Activated CD4-positive, alpha-beta T cell treated with anti-CD3 and anti-CD28 coated beads for 24 hours (primary cell): ENCODE results near the gene LRP3.
"Not testable (repeated sequence)": the region's sequence is repeated elsewhere in the genome, so short reads cannot be mapped to it uniquely, and the experiment has no call there.

Experiments
- DNase-seq, 2 donors: peaks; one replicate each; pipeline ENCODE4 v3.0.0-alpha.2; 2020; ENCODE audit warnings: low read depth in 2 of 2

Gene LRP3

DNA sequence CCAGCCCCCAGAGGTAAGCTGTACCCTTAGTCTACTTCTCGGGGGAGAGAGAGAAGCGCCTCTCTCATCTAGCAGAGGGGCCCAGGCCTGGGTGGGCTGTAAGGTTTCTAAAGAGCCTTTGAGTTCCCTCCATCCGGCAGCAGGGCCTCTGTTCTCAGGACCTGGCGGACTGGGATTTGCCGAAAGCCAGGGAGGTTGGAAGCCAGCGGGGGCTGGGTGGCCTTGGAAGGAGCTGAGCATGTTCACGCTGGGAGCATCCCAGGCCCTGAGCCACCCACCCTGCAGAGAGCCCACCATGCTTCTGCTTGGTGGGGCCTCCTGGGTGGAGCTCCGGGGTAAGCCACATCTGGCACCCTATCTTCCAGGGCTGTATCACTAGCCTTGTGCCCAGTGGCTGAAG is 23.8 kb downstream of the LRP3 start:
- DNase-seq, result no peak

DNA sequence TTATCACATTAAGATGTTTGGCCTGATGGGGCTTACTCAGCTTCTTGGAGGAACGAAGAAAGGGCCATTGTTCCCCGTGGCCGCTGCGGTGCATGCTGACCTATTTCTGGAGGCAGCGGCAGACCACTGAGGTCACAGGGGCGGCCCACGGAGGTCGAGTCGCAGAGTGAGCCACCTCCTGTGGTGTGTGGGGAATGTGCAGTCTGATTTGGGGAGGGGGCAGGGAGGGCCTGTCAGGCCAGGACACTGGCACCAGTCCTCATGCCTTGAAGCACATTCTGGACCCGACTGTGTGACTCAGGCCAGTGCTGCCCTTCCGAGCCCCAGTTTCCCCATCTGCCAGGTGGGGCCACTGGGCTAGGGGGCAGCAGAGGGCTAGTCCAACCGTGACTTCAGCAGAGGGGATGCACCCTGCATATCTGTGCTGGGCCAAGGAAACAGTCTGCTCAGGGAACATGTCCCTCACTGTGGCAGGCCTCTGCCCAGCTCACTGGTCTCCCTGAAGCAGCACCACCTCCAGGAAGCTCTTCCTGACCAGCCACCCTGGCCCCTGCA is 25.2 kb downstream of the LRP3 start:
- DNase-seq, result no peak

DNA sequence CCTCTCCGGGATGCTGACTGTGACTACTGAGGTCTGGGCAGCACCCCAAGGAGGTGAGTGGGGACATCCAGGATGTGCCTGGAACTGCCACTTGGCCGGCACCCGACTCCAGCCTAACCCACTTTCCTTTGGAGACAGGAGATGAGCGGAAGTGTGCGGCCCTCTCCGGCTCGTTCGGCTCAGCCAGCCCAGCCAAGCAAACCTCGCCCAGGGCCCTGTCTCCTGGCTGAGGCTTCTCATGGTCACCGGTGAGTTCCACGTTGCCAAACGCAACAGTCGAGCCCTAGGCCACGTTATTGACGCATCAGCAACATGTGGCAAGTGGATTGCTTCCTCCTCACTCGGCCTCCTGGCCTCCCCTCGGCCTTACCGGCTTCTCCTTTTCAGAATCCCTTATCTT is 26.0 kb downstream of the LRP3 start:
- DNase-seq, result no peak

DNA sequence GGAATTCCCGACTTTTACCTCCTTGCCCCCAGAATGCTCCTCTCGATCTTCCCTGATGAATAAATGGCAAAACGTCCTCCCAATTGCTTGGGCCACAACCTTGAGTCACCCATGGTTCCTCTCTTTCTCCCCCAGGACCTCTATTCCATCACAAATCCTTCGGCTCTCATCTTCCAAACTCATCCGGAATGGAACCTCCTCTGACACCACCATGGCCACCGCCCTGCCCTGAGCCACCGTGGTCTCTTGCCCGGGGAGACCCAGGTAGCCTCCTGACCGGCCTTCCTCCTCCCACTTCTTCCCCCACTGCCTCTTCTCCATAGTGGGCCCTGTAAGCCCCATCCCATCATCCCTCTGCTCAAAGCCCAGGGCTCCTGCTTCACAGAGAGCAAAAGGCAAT is 26.6 kb downstream of the LRP3 start:
- DNase-seq, result no peak

DNA sequence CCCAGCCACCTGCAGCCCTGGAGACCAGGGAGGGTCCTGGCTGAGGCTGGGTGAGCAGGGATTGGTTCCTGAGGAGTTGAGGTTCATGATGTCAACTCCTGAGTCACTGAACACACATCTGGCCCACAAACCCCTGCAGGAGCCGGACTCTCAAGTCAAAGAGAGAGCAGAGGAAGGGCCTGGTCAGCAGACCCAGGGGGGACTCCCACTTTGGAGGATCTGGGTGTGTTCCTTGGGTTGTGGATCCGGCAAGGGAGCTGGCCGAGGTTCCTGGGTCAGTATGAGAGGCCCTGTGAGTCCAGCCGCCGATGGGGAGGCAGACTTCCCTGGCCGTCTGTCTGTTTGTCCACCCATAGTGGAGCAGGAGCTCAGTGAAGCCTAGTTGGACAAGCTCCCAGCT is 27.5 kb downstream of the LRP3 start:
- DNase-seq, result no peak

DNA sequence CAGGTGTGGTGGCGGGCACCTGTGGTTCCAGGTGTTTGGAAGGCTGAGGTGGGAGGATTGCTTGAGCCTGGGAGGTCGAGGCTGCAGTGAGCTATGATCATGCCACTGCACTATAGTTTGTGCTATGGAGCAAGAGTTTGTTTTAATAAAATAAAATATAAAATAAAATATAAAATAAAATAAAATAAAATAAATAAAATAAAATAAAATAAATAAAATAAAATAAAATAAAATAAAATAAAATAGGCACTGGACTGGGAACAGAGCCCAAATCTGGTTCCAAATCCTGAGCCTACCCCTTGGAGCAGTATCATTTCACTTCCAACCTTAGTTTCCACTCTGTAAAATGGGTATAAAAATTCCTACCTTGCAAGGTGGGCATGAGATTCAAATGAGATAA is 28.1 kb downstream of the LRP3 start:
- not testable (repeated sequence) for DNase-seq

DNA sequence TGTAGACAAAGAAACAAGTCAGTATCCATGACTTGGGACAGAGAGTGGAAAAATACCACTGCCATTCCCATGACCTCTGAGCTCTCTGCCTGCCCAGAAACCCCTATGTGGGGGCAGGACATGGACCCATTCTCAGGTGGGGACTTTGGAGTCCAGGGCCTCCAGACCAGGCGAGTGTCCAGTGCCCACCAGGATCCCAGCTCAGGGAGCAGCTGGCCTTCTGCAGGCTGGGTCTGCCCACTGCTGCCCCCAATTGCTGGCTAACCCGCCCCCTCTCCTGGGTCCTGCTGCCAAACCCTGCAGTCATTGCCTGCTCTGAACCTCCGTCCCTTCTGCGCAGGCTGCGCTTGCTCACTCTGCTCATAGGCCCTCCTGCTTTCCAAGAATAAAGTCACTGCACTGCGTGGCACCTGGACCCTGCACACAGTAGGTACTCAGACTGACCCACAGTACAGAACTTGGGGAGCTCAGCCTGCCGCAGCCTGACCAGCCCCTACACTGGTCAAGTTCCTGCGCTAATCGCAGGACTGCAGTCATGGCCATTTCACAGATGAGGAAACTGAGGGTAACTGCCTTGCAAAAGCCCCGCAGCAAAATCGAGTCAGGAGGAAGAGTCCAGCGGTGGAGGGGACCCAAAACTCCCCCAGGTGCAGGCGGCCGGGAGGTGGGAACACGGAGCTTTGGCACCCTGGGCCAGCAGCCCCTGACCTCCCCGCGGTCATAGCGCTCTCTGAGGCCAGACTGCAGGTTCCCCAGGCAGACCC is 30.7 kb downstream of the LRP3 start:
- no peak for DNase-seq

DNA sequence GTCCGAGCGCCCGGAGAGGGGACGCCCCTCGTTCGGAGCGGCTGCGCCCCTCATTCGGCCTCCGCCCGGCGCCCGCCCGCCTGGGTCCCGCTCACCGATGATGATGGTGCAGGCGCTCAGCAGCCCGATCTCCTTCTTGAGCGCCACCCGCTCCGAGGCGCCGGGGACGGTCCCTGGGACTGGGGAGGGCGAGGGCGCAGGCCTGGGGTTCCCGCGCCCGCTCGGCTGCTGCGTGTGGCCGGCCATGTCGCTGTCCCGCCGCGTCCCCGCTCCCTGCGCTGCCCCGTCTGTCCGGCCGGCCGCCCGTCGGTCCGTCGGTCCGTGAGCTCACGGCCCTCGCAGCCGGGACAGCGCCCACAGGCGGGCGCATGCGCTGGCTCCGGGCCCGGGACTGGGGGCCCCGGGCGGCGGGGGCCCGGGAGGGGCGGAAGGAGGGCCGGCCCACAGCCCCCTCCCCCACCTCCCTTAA is 31.4 kb downstream of the LRP3 start, which contains the start of gene SLC7A10:
Gene SLC7A10, minus strand, starts transcription at position 393 of the 469 bp plus-strand sequence. Its CDS starts 147 bp downstream, at position 246.
- no peak for DNase-seq

DNA sequence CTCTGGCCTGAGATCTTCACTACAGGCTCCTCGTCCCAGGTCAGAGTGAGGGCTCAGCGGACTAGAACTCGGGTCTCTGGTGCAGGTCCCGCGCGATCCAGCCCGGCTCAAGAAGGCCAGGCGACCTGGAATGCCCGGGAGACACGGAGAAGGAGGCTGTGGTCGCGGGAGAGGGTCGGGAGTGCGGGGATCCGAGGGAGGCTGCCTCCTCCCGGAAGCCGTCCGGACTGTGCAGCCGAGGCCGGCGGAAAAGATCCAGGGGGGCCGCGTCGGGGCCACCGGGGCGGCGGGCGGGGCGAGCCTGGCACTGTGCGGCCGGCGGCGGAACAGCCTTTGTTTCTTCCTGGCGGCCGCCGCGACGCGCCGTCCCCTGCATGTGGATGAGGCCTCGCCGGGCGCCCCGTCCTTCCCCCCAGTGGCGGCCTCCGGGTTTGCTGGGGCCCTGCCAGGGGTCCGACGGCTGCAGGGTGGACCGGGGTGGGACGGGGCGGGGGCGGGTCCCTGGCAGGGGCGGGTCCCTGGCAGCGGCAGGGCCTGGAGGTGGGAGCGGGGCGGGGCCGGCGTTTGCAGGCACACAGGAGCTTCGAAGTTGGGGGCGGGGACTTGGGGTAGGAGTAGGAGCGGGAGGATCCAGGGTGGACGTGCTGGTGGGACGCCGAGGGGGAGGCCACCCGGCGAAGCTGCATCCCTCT is 32.6 kb downstream of the LRP3 start:
- DNase-seq, result peak in 1 of 2 donors; percentile 22

DNA sequence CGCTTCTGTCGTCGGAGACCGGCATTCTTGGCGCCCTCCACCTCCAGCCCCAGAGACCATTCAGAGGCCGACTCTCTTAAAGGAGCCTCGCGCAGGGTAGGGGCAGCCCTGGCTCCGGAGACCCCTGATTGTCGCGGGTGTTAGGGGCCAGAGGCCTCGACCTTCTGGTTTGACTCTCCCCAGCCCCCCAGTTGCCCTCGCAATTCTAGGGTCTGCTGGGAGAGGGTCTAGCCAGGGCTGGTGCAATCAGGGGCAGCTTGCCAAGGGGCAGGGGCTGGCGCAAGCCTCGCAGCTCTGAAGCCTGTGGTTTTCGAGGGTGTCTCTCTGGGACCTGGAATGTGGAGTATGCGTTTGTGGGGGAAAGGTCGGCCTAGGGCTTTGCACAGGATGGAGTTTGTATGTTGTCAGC is 33.1 kb downstream of the LRP3 start:
- DNase-seq, result no peak

DNA sequence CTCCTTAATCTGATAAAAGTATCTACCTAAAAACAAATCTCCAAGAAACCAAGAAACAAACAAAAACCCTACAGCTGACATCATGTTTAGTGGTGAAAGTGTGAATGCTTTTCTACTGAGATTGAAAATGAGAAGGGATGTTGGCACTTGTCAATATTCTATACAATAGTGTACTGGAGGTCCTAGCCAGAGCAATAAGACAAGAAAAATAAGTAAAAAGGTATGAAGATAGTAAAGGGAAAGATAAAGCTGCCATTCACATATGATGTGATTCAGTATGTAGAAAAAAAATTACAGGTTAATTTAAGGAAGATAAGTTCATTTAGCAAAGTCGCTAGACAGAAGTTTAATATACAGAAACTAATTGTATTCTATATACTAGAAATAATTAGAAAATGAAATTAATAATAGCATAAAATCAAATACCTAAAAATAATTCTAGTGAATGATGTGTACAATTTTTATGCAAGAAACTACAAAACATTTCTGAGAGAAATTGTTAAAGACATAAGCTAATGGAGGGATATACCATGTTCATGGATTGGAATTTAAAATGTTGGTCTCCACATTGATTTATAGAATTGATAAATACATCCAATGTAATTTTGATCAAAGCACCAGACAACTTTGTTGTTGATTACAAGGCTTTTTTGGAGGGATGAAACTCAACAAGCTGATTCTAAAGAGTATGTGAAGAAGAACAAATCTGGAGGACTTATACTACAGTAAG is 33.9 kb downstream of the LRP3 start:
- no peak for DNase-seq

DNA sequence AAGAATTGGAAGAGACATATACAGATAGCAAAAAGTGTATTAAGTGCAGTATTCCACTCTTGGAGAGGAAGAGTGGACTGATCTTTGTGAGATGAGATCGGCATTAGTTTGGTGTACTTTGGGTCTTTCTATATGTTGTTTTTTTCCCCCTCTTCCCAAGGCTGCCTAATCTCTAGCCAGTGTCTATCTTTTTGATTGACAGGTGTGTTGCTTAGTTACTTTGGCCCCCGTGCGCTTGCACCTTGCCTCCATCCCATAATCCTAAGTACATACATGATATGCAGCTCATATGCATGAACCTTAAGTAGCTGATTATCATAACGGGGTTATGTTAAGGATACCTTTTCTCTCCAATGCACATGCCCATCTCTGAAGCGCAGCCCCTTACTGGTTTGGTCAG is 35.8 kb downstream of the LRP3 start:
- DNase-seq, result no peak

DNA sequence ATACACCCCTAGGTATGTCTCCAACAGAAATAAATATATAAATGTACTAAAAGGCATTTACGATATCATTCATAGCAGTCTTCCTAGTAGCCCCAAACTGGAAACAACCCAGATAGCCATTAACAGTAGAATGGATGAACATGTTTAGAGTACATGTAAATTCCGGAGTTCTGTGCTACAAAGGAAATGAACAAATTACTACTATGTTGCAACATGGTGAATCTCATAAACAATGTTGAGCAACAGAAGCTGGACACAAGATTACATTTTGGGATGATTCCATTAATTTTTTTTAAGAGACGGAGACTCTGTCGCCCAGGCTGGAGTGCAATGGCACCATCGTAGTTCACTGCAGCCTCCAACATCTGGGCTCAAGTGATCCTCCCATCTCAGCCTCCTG is 37.4 kb downstream of the LRP3 start:
- DNase-seq, result no peak

DNA sequence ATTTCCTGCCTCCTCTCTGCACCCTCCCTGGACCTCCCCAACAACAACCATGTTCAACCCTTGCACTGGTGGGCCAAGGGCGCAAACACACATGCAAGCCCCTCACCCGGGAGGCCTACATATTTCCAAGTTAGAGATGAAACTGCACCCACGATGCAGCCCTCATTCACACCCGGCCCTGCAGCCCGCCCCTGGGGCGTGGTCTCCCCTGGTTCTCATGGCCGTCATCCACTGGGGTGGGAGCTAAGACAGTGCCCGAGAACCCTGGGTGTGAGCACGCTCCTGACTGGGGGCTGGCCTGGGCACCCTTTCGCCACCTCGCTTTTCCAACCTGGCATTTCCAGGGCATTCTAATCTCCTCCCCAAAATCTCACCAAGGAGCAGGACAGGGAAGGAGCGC is 38.5 kb downstream of the LRP3 start:
- DNase-seq, result no peak

DNA sequence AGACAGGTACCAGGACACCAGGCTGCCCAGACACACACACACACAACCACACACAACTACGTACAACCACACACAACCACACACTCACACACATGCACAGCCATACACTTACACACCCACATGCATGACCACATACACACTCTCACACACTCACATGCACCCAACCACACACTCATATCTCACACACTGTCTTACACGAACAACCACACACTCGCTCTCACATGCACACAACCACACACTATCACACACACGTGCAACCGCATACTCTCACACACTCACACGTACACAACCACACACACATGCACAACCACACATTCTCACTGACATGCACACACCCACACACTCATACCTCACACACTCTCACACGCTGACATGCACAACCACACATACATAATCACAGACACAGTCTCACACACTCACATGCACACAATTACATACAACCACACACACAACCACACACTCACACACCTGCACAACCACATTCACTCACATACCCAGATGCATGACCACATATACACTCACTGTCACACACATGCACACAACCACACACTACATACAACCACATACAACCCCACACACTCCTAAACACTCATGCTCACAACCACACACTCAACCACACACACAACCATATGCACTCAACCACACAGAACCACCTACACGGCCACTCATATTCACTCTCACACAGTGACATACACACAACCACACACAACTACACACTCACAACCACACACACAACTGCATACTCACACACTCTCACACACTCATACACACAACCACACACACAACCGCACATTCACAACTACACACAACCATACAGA is 39.1 kb downstream of the LRP3 start:
- no peak for DNase-seq

DNA sequence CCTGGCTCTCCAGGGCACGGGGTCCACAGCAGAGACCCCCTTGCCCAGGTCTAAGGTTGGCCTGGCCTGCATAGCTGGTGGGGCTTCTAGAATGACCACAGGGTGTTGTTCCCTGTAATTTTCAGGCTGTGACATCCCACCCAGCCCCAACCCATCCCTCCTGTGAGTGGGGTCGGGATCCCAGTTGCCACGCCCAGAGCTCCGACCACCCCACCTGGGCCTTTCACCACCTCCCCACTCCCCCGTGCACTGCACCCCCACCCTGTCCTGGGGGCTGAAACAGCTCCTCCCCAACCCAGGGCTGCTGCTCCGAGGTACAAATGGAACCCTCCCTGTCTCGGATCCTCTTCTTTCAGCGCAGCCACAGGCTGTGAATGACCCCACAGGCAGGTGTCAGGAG is 40.0 kb downstream of the LRP3 start:
- DNase-seq, result no peak

DNA sequence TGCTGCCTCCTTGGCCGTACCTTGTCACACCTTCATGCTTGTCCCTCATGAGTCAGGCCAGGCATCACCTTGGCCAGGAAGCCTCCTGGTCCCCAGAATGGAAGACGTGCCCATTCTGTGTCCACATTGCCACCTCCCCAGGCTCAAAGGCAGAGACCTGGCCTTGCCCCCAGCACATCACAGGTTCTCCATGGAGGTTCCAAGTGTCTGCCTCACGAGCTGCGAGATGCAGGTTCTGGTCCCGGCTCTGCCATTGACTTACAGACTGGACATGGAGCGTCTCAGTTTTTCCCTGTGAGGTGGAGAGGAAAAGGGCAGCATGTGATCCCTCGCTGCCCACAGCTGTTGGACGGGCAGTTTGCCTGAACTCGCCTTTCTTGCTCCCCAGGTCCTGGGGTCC is 40.6 kb downstream of the LRP3 start:
- DNase-seq, result no peak

DNA sequence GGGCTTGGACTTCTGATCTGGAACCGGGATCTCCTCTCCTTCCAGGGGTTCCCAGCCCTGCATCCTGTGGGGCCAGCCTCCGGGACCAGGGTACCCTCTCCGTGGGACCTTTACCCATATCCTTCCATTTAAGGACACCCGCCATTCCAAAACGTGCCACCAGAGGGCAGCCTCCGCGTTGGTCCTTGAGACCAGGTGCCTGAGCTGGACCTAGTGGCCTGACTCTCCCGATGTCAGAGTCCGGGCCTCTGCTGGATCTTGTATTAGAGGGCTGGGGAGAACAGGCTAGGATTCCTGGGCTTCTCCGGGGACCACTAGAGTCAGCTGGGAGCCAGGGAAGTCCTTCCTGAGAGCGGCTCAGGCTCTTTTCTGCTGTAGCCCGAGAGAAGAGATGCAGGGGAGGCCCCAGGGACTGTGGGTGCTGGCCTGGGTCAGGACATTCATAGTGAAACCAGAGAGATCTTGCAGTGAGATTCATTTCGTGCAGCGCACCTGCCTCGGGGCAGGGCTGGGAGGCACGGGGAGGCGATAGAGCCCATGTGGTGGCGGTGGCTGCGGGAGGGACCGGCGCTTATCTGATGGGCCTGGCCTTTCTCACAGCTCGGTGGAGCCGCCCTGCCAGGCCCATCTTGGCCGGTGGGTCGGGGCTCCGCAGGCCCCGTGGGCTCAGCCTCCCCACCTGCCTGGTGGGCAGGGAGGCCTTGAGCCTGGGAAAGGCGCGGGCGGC is 41.3 kb downstream of the LRP3 start:
- peak; percentile 68 to 79 for DNase-seq

DNA sequence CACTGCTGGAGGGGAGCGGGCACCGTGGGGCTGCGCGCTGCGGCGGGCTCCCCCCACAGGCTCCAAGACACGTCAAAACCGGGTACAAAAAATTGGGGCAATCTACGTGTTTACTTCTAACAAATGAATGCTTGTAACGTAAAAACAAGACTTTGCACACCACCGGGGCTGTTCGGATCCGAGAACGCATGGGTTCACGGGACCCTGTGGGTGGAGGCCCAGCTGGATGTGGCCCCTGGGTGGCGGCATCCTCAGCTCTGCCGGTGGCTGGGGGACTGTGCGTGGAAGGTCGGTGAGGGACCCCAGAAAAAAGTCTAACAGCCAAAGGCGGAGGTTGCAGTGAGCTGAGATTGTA is 41.8 kb downstream of the LRP3 start:
- DNase-seq, result no peak

DNA sequence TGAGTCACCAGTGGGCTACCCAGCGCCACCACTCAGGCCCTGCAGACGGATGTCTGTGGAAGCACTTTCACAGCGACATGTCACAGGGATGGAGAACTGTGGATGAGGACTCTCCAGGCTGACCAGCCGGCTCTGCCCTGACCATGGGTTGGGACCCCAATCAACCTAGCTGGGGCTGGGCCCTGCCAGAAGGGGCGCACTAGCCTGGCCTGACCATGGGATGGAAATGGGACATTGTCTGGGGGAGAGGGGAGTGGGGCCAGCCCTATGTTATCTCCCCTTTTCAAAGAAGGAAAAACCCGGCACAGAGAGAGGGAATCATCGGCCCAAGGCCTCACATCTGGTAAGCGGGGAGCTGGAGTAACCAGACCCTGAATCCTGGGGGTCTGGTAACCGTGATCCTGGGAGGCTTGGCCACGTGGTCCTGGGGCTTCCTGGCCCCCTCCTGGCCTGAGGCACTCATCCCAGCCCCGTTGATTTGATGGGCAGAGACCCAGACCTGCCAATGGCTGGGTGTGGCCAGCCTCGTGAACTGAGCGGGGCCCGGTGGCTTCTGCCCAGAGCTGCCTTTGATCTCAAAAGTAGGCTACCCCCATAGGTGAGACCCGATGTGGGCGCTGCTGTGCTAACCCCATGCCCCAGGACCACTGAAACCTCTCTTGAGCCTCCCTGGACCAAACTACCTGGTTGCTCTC is 42.7 kb downstream of the LRP3 start:
- DNase-seq, result no peak
